Gastrocnemius medialis (tissue), 4 donors: ENCODE data around the gene DDX49. TPM values are rescaled to one million over a fixed set of nuclear protein-coding genes. Genes with fewer than 3 reads are reported as not detected.

Source experiments
- ATAC-seq, 2 donors: fragments of 150-250 bp; one replicate each; pipeline ENCODE4 v1.9.1; 2016
- DNase-seq, 2 donors: peaks; one replicate each; pipeline ENCODE4 v3.0.0-alpha.2; 2019
- H3K27ac ChIP-seq, 4 donors: fragments of 200-600 bp; sonication (generic); 1 replicate in 1 of 4; 2 replicates in 3 of 4; pipeline ENCODE4 v1.5.1; 2016 to 2018; ENCODE audit warnings: mild to moderate bottlenecking in 2 of 4, moderate library complexity in 1 of 4
- H3K27me3 ChIP-seq, 3 donors: fragments of 200-600 bp; sonication (generic) in 2 of 3; 1 replicate in 1 of 3; 2 replicates in 2 of 3; pipeline versions ENCODE4 v1.5.1 to v1.6.0; 2016 to 2019; ENCODE audit warnings: mild to moderate bottlenecking in 1 of 3, moderate library complexity in 1 of 3
- H3K36me3 ChIP-seq, 2 donors: fragments of 200-600 bp; sonication (generic) in 1 of 2; one replicate each; pipeline ENCODE4 v1.5.1; 2017 to 2018
- H3K4me1 ChIP-seq, 2 donors: fragments of 200-600 bp; sonication (generic) in 1 of 2; one replicate each; pipeline ENCODE4 v1.5.1; 2016 to 2017; ENCODE audit warnings: mild to moderate bottlenecking in 2 of 2
- H3K4me3 ChIP-seq, 4 donors: fragments of 200-600 bp; sonication (generic) in 3 of 4; 1 replicate in 1 of 4; 2 replicates in 3 of 4; pipeline ENCODE4 v1.5.1; 2016 to 2019; ENCODE audit warnings: mild to moderate bottlenecking in 2 of 4
- H3K9me3 ChIP-seq, 3 donors: fragments of 200-600 bp; sonication (generic) in 2 of 3; 1 replicate in 1 of 3; 2 replicates in 2 of 3; pipeline ENCODE4 v1.5.1; 2016 to 2019
- CTCF ChIP-seq, 5 experiments: fragments of 450-650 bp in 3 of 5; fragments of 200-600 bp in 2 of 5; sonication (generic) in 2 of 5; IDR thresholded peaks in 4 of 5; conservative IDR thresholded peaks in 1 of 5; 1 replicate in 4 of 5; 2 replicates in 1 of 5; pipeline ENCODE4 v1.5.1; 2016 to 2019; ENCODE audit warnings: antibody characterized with exemption in 5 of 5, mild to moderate bottlenecking in 3 of 5, moderate library complexity in 3 of 5
- POLR2A ChIP-seq, 2 donors: fragments of 450-650 bp; IDR thresholded peaks; one replicate each; pipeline ENCODE4 v1.6.1; 2017; ENCODE audit warnings: antibody characterized with exemption in 2 of 2, mild to moderate bottlenecking in 2 of 2, moderate library complexity in 2 of 2
- in situ Hi-C, 4 donors: fragments of 200-750 bp; cut with MboI; loops; one replicate each; pipeline versions ENCODE4 v1.15.0 to v1.8.0; 2017; ENCODE audit warnings: low sequenced_read_pairs in 4 of 4
- intact Hi-C: fragments of 100-400 bp; cut with DNase I; formaldehyde crosslinking; loops from one replicate; pipeline ENCODE4 v1.15.1; 2023; ENCODE audit warnings: low total_unique reads
- total RNA-seq, 4 donors: library from RNA; depleted of rRNA; stranded (reverse); fragments of >200 nt; gene quantifications; one replicate each; pipeline versions ENCODE4 v1.1.0 to v1.2.3, GENCODE V29; 2016

Gene DDX49
- total RNA-seq = 10 to 100 TPM; 40.6 to 60.1 (median 44.2) TPM

- H3K4me3 ChIP-seq = peak within 1 kb of the TSS; percentile 88 to 99 (median 97)
- no peaks in the 10 kb centered on the region for H3K27me3 ChIP-seq
- peaks cover 23% of the 10 kb centered on the region in 2 donors for H3K4me1 ChIP-seq
- ATAC-seq (peak; percentile 99 to 100), DNase-seq (peak; percentile 99)
- peak within 1 kb of the TSS; percentile 83 to 93 (median 88) for H3K27ac ChIP-seq
- no peaks in the 10 kb centered on the region for H3K9me3 ChIP-seq
- in situ Hi-C loops = no loop called here
- peaks cover 0 to 30% of the 10 kb centered on the region in 2 donors for H3K36me3 ChIP-seq
- intact Hi-C loops = loop anchor here (1.0 to 2.0 kb wide), 3 partner anchors 21 to 114 kb away; partner anchors contain the start of genes ARMC6 and SUGP2
- TF ChIP-seq CTCF (IDR thresholded peaks at IDR 0.05 in 4 of 5, conservative IDR thresholded peaks at IDR 0.05 in 1 of 5) = no peak
- TF ChIP-seq POLR2A (IDR thresholded peaks at IDR 0.05) = peak; percentile 78 to 83
Measured at GRCh38 chr19:18919086-18919899, at the start of gene DDX49, which contains the start of gene COPE. DDX49 (plus strand) TSS chr19:18919715; CDS start chr19:18919742, 27 bp downstream. COPE (minus strand) TSS chr19:18919387; CDS start chr19:18919348, 39 bp downstream.

GRCh38 chr19:18869781-18870530 lies 49.6 kb upstream of the DDX49 start:
- peaks cover 0 to 4% of the 10 kb centered on the region in 2 donors for H3K4me1 ChIP-seq
- intact Hi-C loops = no loop called here
- H3K4me3 ChIP-seq = no peak overlapping the region
- H3K27me3 ChIP-seq = no peaks in the 10 kb centered on the region
- no peaks in the 10 kb centered on the region for H3K9me3 ChIP-seq
- TF ChIP-seq CTCF (IDR thresholded peaks at IDR 0.05 in 4 of 5, conservative IDR thresholded peaks at IDR 0.05 in 1 of 5) = no peak
- TF ChIP-seq POLR2A (IDR thresholded peaks at IDR 0.05) = no peak
- ATAC-seq = no peak
- no peak for DNase-seq
- H3K36me3 ChIP-seq = peaks cover 0 to 26% of the 10 kb centered on the region in 2 donors
- in situ Hi-C loops = no loop called here
- H3K27ac ChIP-seq = no peak overlapping the region

GRCh38 chr19:18870531-18871172 lies 48.9 kb upstream of the DDX49 start:
- Histone ChIP-seq H3K9me3 (no peaks in the 10 kb centered on the region), H3K4me1 (peaks cover 0 to 4% of the 10 kb centered on the region in 2 donors), H3K4me3 (no peak overlapping the region), H3K36me3 (peaks cover 0 to 19% of the 10 kb centered on the region in 2 donors), H3K27me3 (no peaks in the 10 kb centered on the region), H3K27ac (no peak overlapping the region)
- intact Hi-C loops (no loop called here), in situ Hi-C loops (no loop called here)
- DNase-seq (no peak), ATAC-seq (no peak)
- TF ChIP-seq CTCF (IDR thresholded peaks at IDR 0.05 in 4 of 5, conservative IDR thresholded peaks at IDR 0.05 in 1 of 5) (no peak), POLR2A (IDR thresholded peaks at IDR 0.05) (no peak)

GRCh38 chr19:18871543-18871942 lies 48.0 kb upstream of the DDX49 start:
- DNase-seq (no peak), ATAC-seq (no peak)
- Histone ChIP-seq H3K4me1 (peaks cover 0 to 4% of the 10 kb centered on the region in 2 donors), H3K4me3 (no peak overlapping the region), H3K9me3 (no peaks in the 10 kb centered on the region), H3K36me3 (peaks cover 0 to 12% of the 10 kb centered on the region in 2 donors), H3K27me3 (no peaks in the 10 kb centered on the region), H3K27ac (no peak overlapping the region)
- TF ChIP-seq CTCF (IDR thresholded peaks at IDR 0.05 in 4 of 5, conservative IDR thresholded peaks at IDR 0.05 in 1 of 5) (no peak), POLR2A (IDR thresholded peaks at IDR 0.05) (no peak)
- intact Hi-C loops (no loop called here), in situ Hi-C loops (no loop called here)
